Endothelial cell of umbilical vein (primary cell): ENCODE data around the gene OR51L1. TPM values are rescaled to one million over a fixed set of nuclear protein-coding genes. Genes with fewer than 3 reads are reported as not detected.

Experiments
- BruUV-seq: library from RNA; stranded (reverse); fragments of 400-500 nt; replicated peaks from 2 replicates; lab custom pipeline; 2021; lab: Mats Ljungman, UMichigan
- CTCF ChIA-PET: fragments of 300-600, 350-600 bp; sonication (Branson Sonifier 250); formaldehyde crosslinking; loops from one replicate; lab custom pipeline; 2021; ENCODE audit warnings: antibody characterized with exemption, inconsistent platforms; lab: Charles Lee
- POLR2A ChIA-PET: fragments of 300-600, 350-600 bp; sonication (Branson Sonifier 250); formaldehyde crosslinking; loops from one replicate; lab custom pipeline; 2021; ENCODE audit warnings: antibody characterized with exemption, inconsistent platforms; lab: Charles Lee
- DNase-seq: peaks from one replicate; pipeline ENCODE4 v3.0.0-alpha.2; 2011; ENCODE audit warnings: low read depth, low spot score
- FAIRE-seq: peaks from 2 replicates; lab custom pipeline; 2011; peaks lifted over from hg19 to GRCh38; lab: Jason Lieb, UNC
- H2AFZ ChIP-seq: 2 replicates; pipeline ENCODE4 v1.6.0; 2012; ENCODE audit warnings: low read depth, low read length, control low read depth, inconsistent platforms
- H3K27ac ChIP-seq: 2 replicates; pipeline ENCODE4 v1.5.1; 2011; ENCODE audit warnings: low read depth, mild to moderate bottlenecking, control low read depth, low read length, moderate library complexity; ENCODE audit not compliant: insufficient read depth
- H3K27me3 ChIP-seq, 2 experiments: 2 replicates each; pipeline versions ENCODE4 v1.6.0 to v1.6.1; 2011; ENCODE audit warnings: low read length in 2 of 2, mixed read lengths in 1 of 2; ENCODE audit not compliant: control insufficient read depth in 2 of 2, insufficient read depth in 2 of 2
- H3K36me3 ChIP-seq, 2 experiments: 2 replicates in 1 of 2; 3 replicates in 1 of 2; pipeline ENCODE4 v1.5.1; 2011; ENCODE audit warnings: low read length in 2 of 2, mild to moderate bottlenecking in 1 of 2, moderate library complexity in 1 of 2; ENCODE audit not compliant: control insufficient read depth in 2 of 2, insufficient read depth in 2 of 2; ENCODE audit errors: extremely low read depth in 1 of 2
- H3K4me1 ChIP-seq: 3 replicates; pipeline ENCODE4 v1.5.1; 2011; ENCODE audit warnings: mild to moderate bottlenecking, low read length; ENCODE audit not compliant: control insufficient read depth, insufficient read depth; ENCODE audit errors: extremely low read depth
- H3K4me2 ChIP-seq: 2 replicates; pipeline ENCODE4 v1.6.1; 2011; ENCODE audit warnings: low read length, control low read depth, mixed read lengths; ENCODE audit not compliant: insufficient read depth
- H3K4me3 ChIP-seq, 3 experiments: fragments of 200-600 bp in 1 of 3; sonication (generic), shearing (Covaris generic) in 1 of 3; replicated peaks in 1 of 3; 2 replicates each; pipeline ENCODE4 v1.5.1; 2011 to 2016; ENCODE audit warnings: control low read depth in 3 of 3, low read length in 3 of 3, mild to moderate bottlenecking in 2 of 3, inconsistent platforms in 1 of 3, low read depth in 1 of 3, moderate library complexity in 1 of 3; ENCODE audit not compliant: insufficient read depth in 1 of 3
- H3K79me2 ChIP-seq: 2 replicates; pipeline ENCODE4 v1.6.0; 2012; ENCODE audit warnings: low read length, inconsistent platforms; ENCODE audit not compliant: control insufficient read depth, insufficient read depth
- H3K9ac ChIP-seq: replicated peaks from 2 replicates; pipeline ENCODE3; 2011; ENCODE audit warnings: low read length, control low read depth; ENCODE audit not compliant: insufficient read depth; ENCODE audit errors: extremely low read depth
- H3K9me1 ChIP-seq: replicated peaks from 3 replicates; pipeline ENCODE4 v1.6.0; 2011; ENCODE audit warnings: mild to moderate bottlenecking, low read length; ENCODE audit not compliant: control insufficient read depth, insufficient read depth; ENCODE audit errors: extremely low read depth
- H3K9me3 ChIP-seq: replicated peaks from 2 replicates; pipeline ENCODE4 v1.5.1; 2012; ENCODE audit warnings: low read length, inconsistent platforms; ENCODE audit not compliant: control insufficient read depth, insufficient read depth
- H4K20me1 ChIP-seq: replicated peaks from 2 replicates; pipeline ENCODE3; 2011; ENCODE audit warnings: mild to moderate bottlenecking, low read length; ENCODE audit not compliant: control insufficient read depth, insufficient read depth; ENCODE audit errors: extremely low read depth
- EZH2 ChIP-seq: IDR thresholded peaks from 2 replicates; pipeline ENCODE4 v1.6.1; 2012; ENCODE audit warnings: borderline replicate concordance, low read depth, mild to moderate bottlenecking, moderate library complexity, low read length, inconsistent platforms; ENCODE audit not compliant: severe bottlenecking
- FOS ChIP-seq: IDR thresholded peaks from 2 replicates; pipeline ENCODE4 v1.6.1; 2011; ENCODE audit warnings: mild to moderate bottlenecking, low read length, moderate library complexity, borderline replicate concordance; ENCODE audit not compliant: insufficient read depth
- GATA2 ChIP-seq: IDR thresholded peaks from 2 replicates; pipeline ENCODE4 v1.7.0; 2011; ENCODE audit warnings: low read depth, mild to moderate bottlenecking, moderate library complexity, mixed read lengths, low read length; ENCODE audit not compliant: insufficient read length, insufficient read depth
- JUN ChIP-seq: IDR thresholded peaks from 2 replicates; pipeline ENCODE4 v1.6.1; 2011; ENCODE audit warnings: borderline replicate concordance, low read depth; ENCODE audit not compliant: insufficient read length, insufficient read depth
- MYC ChIP-seq: IDR thresholded peaks from one replicate; pipeline ENCODE4 v1.6.1; 2011; ENCODE audit warnings: mild to moderate bottlenecking, low read depth, low read length
- POLR2A ChIP-seq: IDR thresholded peaks from 2 replicates; pipeline ENCODE4 v1.6.1; 2012; ENCODE audit warnings: low read depth, mild to moderate bottlenecking, control low read depth, low read length
- POLR2AphosphoS5 ChIP-seq: IDR thresholded peaks from 2 replicates; pipeline ENCODE4 v1.6.1; 2012; ENCODE audit warnings: low read depth, mild to moderate bottlenecking, control low read depth, low read length, moderate library complexity; ENCODE audit not compliant: insufficient read depth
- dilution Hi-C: fragments of 300-500 bp; cut with MboI; formaldehyde crosslinking; loops from one replicate; pipeline ENCODE4 v1.15.0; 2019; ENCODE audit warnings: low sequenced_read_pairs; ENCODE audit not compliant: extremely low pct_ligation_motif_present
- intact Hi-C: fragments of 100-400 bp; cut with micrococcal nuclease; formaldehyde crosslinking; loops from one replicate; pipeline ENCODE4 v1.10.0; 2022
- polyA plus RNA-seq, 4 experiments: library from polyadenylated mRNA; depleted of rRNA in 3 of 4; stranded (reverse) in 3 of 4; unstranded in 1 of 4; fragments of >200 nt; gene quantifications; 2 replicates each; pipeline versions ENCODE4 v1.2.1 to v1.2.3, GENCODE V29; 2011 to 2012; ENCODE audit warnings: missing spikeins in 1 of 4
- total RNA-seq: library from RNA; stranded (reverse); gene quantifications from 2 replicates; pipeline ENCODE4 v1.2.3, GENCODE V29; 2021
- TF ChIP-seq, protein P1 (sequence below), 2 donors: IDR thresholded peaks; 1 replicate in 1 of 2; 2 replicates in 1 of 2; pipeline ENCODE4 v1.5.1; 2011; ENCODE audit warnings: low read length in 2 of 2, mild to moderate bottlenecking in 2 of 2, moderate library complexity in 2 of 2, control low read depth in 1 of 2, inconsistent platforms in 1 of 2, low read depth in 1 of 2; ENCODE audit not compliant: insufficient read depth in 1 of 2; ENCODE audit errors: extremely low read depth in 1 of 2
- TF ChIP-seq, protein P2 (sequence below): IDR thresholded peaks from 2 replicates; pipeline ENCODE4 v1.6.1; 2011; ENCODE audit not compliant: insufficient read depth, insufficient read length

Gene OR51L1
- total and polyA plus RNA-seq, 2 donors (not counting 3 experiments of a cell fraction or from before 2014, with no cell fraction given) = not detected

DNA sequence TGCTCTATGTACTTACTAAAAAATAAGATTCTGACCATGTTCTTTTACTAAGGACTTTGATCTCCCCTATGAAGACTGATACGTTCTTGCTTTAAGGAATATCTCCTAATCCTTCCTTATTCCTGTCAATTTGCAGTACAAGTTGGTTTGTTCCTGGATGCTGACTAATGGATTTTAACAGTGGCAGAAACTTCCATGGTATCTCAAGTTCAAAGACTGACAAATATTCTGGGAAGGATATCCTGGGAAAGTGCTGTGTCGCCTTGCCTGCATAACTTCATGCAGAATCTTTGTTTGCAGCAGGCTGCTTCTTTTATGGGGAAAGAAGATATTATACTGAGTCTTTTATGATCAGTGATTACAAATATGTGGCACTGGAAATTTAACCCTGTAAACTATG is 43.3 kb downstream of the OR51L1 start:
- intact Hi-C loops (no loop called here), dilution Hi-C loops (no loop called here)
- no TSS peak for BruUV-seq
- no peaks in the 10 kb centered on the region for H3K27me3 ChIP-seq
- CTCF ChIA-PET = no interaction called here
- H2AFZ ChIP-seq = no peak overlapping the region
- TF ChIP-seq MYC (no peak), POLR2A (no peak), FOS (no peak), POLR2AphosphoS5 (no peak), GATA2 (no peak), EZH2 (no peak), JUN (no peak)
- TF ChIP-seq, protein P1, sequence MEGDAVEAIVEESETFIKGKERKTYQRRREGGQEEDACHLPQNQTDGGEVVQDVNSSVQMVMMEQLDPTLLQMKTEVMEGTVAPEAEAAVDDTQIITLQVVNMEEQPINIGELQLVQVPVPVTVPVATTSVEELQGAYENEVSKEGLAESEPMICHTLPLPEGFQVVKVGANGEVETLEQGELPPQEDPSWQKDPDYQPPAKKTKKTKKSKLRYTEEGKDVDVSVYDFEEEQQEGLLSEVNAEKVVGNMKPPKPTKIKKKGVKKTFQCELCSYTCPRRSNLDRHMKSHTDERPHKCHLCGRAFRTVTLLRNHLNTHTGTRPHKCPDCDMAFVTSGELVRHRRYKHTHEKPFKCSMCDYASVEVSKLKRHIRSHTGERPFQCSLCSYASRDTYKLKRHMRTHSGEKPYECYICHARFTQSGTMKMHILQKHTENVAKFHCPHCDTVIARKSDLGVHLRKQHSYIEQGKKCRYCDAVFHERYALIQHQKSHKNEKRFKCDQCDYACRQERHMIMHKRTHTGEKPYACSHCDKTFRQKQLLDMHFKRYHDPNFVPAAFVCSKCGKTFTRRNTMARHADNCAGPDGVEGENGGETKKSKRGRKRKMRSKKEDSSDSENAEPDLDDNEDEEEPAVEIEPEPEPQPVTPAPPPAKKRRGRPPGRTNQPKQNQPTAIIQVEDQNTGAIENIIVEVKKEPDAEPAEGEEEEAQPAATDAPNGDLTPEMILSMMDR (IDR thresholded peaks at IDR 0.05; ENCODE audit: extremely low read depth in 1 of 2, insufficient read depth in 1 of 2, low read depth in 1 of 2, low read length in 2 of 2) = no peak
- TF ChIP-seq, protein P2, sequence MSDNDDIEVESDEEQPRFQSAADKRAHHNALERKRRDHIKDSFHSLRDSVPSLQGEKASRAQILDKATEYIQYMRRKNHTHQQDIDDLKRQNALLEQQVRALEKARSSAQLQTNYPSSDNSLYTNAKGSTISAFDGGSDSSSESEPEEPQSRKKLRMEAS = no peak
- no peaks in the 10 kb centered on the region for H3K4me1 ChIP-seq
- H3K27ac ChIP-seq = no peak overlapping the region
- no peaks in the 10 kb centered on the region for H3K9me3 ChIP-seq
- H3K4me3 ChIP-seq = no peak overlapping the region
- H4K20me1 ChIP-seq = no peaks in the 10 kb centered on the region
- FAIRE-seq (no peak), DNase-seq (no peak)
- no peak overlapping the region for H3K4me2 ChIP-seq
- H3K9me1 ChIP-seq = no peaks in the 10 kb centered on the region
- H3K79me2 ChIP-seq = no peaks in the 10 kb centered on the region
- H3K36me3 ChIP-seq = no peaks in the 10 kb centered on the region
- POLR2A ChIA-PET = no interaction called here
- no peak overlapping the region for H3K9ac ChIP-seq
